ENCODE data around the gene CD72. TPM values are rescaled to one million over a fixed set of nuclear protein-coding genes. Genes with fewer than 3 reads are reported as not detected.

The CD72 gene
- polyA plus RNA-seq, 1 experiment: 1.7 TPM

- no peak for DNase-seq (ENCODE audit: low read depth)
- POLR2A ChIA-PET: interaction anchor here (0.5 to 0.6 kb wide), 3 partner anchors 19 to 583 kb away, joined by 3 to 4 read pairs (median 3); no protein-coding TSS in a partner anchor
- CTCF ChIA-PET: interaction anchor here (0.6 to 6.5 kb wide), 12 partner anchors 10 to 167 kb away, joined by 3 to 74 read pairs (median 10); partner anchors contain the start of genes CREB3, TESK1 and TLN1
Observed at GRCh38 chr9:35659340-35659739, 41.1 kb upstream of the CD72 start.

GRCh38 chr9:35658968-35659220 lies 40.7 kb upstream of the CD72 start:
- Histone ChIP-seq H3K36me3 (ENCODE audit: control insufficient read depth, insufficient read depth, low read length) (peaks cover 3% of the 10 kb centered on the region), H3K4me3 (ENCODE audit: low read depth, low read length) (peak overlapping the region; percentile 69), H3K27me3 (ENCODE audit: control insufficient read depth, insufficient read depth, low read length) (no peaks in the 10 kb centered on the region)
- TF ChIP-seq CTCF (IDR thresholded peaks at IDR 0.05; ENCODE audit: insufficient read depth, low read depth, low read length): no peak
- CTCF ChIA-PET: interaction anchor here (0.6 to 6.5 kb wide), 12 partner anchors 10 to 168 kb away, joined by 3 to 74 read pairs (median 7); partner anchors contain the start of genes CREB3, TESK1 and TLN1
- DNase-seq (ENCODE audit: low read depth): no peak
- POLR2A ChIA-PET: interaction anchor here (0.5 to 0.6 kb wide), 3 partner anchors 19 to 583 kb away, joined by 3 to 4 read pairs (median 3); no protein-coding TSS in a partner anchor

More at GRCh38 chr9:35659340-35659739, 41.1 kb upstream of the CD72 start:
- Histone ChIP-seq H3K36me3 (ENCODE audit: control insufficient read depth, insufficient read depth, low read length) (peaks cover 3% of the 10 kb centered on the region), H3K4me3 (ENCODE audit: low read depth, low read length) (no peak overlapping the region; the same call in 1 of the 2 replicates), H3K27me3 (ENCODE audit: control insufficient read depth, insufficient read depth, low read length) (no peaks in the 10 kb centered on the region)
- no peak for TF ChIP-seq CTCF (IDR thresholded peaks at IDR 0.05; ENCODE audit: insufficient read depth, low read depth, low read length)

- peak; percentile 69 for TF ChIP-seq CTCF (IDR thresholded peaks at IDR 0.05; ENCODE audit: insufficient read depth, low read depth, low read length)
- peak within 1 kb of the TSS; percentile 69 for H3K4me3 ChIP-seq (ENCODE audit: low read depth, low read length)
- POLR2A ChIA-PET: interaction anchor here (0.6 to 1.8 kb wide), 4 partner anchors 32 to 582 kb away, joined by 3 to 8 read pairs (median 5); partner anchors contain the start of gene TPM2
- H3K27me3 ChIP-seq (ENCODE audit: control insufficient read depth, insufficient read depth, low read length): no peaks in the 10 kb centered on the region
- DNase-seq (ENCODE audit: low read depth): no peak
- peaks cover 3% of the 10 kb centered on the region for H3K36me3 ChIP-seq (ENCODE audit: control insufficient read depth, insufficient read depth, low read length)
- CTCF ChIA-PET: interaction anchor here (0.6 to 6.5 kb wide), 19 partner anchors 11 to 168 kb away, joined by 3 to 74 read pairs (median 4); partner anchors contain the start of genes CREB3, TESK1 and TLN1
Observed at GRCh38 chr9:35658137-35658967, 40.1 kb upstream of the CD72 start, which contains the start of gene CCDC107. Gene CCDC107, plus strand, starts transcription at chr9:35658292. Its CDS starts 88 bp downstream, at chr9:35658380.

- peak; percentile 98 for DNase-seq (ENCODE audit: low read depth)
- ChIA-PET CTCF (interaction anchor here (0.6 to 6.5 kb wide), 19 partner anchors 11 to 169 kb away, joined by 3 to 74 read pairs (median 4); partner anchors contain the start of genes CREB3, TESK1 and TLN1), POLR2A (interaction anchor here (0.7 to 1.8 kb wide), 3 partner anchors 33 to 71 kb away, joined by 3 to 8 read pairs (median 7); partner anchors contain the start of gene TPM2)
- Histone ChIP-seq H3K4me3 (ENCODE audit: low read depth, low read length) (peak within 1 kb of the TSS; percentile 69), H3K36me3 (ENCODE audit: control insufficient read depth, insufficient read depth, low read length) (peaks cover 3% of the 10 kb centered on the region), H3K27me3 (ENCODE audit: control insufficient read depth, insufficient read depth, low read length) (no peaks in the 10 kb centered on the region)
- TF ChIP-seq CTCF (IDR thresholded peaks at IDR 0.05; ENCODE audit: insufficient read depth, low read depth, low read length): peak; percentile 36; the same call in 1 of the 2 replicates
Observed at GRCh38 chr9:35657546-35658136, 39.4 kb upstream of the CD72 start, which contains the start of gene RMRP. Gene RMRP, minus strand, starts transcription at chr9:35658019.

Data from BJ (cell line).